ENCODE measurements around the gene ADGRV1.

GRCh38 chr5:90746119-90746518 lies 187.5 kb downstream of the ADGRV1 start:
- no peak for TF ChIP-seq RCOR1 (IDR thresholded peaks at IDR 0.05; ENCODE audit: low read depth, low read length)
- TF ChIP-seq KDM1A (IDR thresholded peaks at IDR 0.05; ENCODE audit: low read depth): no peak
- no peak for TF ChIP-seq CTCF (IDR thresholded peaks at IDR 0.05)
- no peak for TF ChIP-seq REST (IDR thresholded peaks at IDR 0.05)
- no peak for TF ChIP-seq EP300 (IDR thresholded peaks at IDR 0.05)
